NCI-H2196 treated with DMSO at 0.1 percent for 48 hours (cell line): ENCODE results near the gene CYYR1.

Source experiments
- DNase-seq: peaks from one replicate; lab custom pipeline; 2025; ENCODE audit not compliant: unreplicated experiment; lab: John Stamatoyannopoulos, UW

CYYR1 gene

GRCh38 chr21:26554365-26554764 is 18.7 kb downstream of the CYYR1 start:
- DNase-seq = no peak

- DNase-seq = no peak
Observed at GRCh38 chr21:26553898-26554297, 19.2 kb downstream of the CYYR1 start.

- DNase-seq = no peak
Observed at GRCh38 chr21:26550326-26550725, 22.8 kb downstream of the CYYR1 start.

GRCh38 chr21:26546446-26547097 is 26.5 kb downstream of the CYYR1 start:
- DNase-seq = no peak

- DNase-seq = no peak
Observed at GRCh38 chr21:26544201-26544775, 28.8 kb downstream of the CYYR1 start.

GRCh38 chr21:26540651-26541050 is 32.4 kb downstream of the CYYR1 start:
- no peak for DNase-seq

- DNase-seq = no peak
Observed at GRCh38 chr21:26539566-26539965, 33.5 kb downstream of the CYYR1 start.

- no peak for DNase-seq
Observed at GRCh38 chr21:26534517-26534916, 38.6 kb downstream of the CYYR1 start.

GRCh38 chr21:26532208-26532607 is 40.9 kb downstream of the CYYR1 start:
- DNase-seq = no peak

DNA sequence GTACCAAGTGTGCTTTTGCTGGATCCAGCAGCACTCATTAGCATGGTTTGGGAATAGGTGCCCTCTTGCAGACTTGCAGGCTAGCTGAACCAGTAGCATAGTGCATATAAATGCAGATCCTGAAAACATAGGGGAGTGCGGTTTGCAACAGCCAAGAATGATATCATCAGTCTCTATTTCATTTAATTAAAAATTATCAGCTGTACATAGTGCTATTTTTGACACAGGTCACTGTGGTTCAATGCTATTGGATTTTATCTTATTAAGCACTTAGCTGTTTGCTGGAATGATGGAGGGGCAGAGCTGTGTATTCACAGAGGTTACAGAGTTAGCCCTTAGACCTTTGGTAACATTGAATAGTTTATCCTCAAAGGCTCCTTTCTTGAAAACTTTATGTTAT is 43.6 kb downstream of the CYYR1 start:
- no peak for DNase-seq

- DNase-seq = no peak
Observed at GRCh38 chr21:26528882-26529281, 44.2 kb downstream of the CYYR1 start.

- no peak for DNase-seq
Observed at GRCh38 chr21:26522704-26523103, 50.4 kb downstream of the CYYR1 start.

DNA sequence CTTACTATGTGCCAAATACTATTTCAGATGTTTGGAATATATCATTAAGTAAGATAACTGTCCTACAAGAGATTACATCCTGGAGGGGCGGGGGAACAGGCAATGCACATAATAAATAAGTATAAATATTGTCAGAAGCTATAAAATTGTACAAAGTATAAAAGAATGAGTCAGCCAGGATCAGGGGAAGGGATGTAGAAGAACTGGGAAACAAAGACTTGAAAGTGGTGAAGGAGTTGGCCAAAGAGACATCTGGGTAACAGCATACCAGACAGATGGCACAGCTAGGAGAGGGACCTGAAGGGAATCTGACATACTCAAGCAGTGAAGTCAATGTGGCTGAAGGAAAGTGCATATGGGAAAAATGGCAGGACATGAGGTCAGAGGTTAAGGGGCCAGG is 53.9 kb downstream of the CYYR1 start:
- no peak for DNase-seq

DNA sequence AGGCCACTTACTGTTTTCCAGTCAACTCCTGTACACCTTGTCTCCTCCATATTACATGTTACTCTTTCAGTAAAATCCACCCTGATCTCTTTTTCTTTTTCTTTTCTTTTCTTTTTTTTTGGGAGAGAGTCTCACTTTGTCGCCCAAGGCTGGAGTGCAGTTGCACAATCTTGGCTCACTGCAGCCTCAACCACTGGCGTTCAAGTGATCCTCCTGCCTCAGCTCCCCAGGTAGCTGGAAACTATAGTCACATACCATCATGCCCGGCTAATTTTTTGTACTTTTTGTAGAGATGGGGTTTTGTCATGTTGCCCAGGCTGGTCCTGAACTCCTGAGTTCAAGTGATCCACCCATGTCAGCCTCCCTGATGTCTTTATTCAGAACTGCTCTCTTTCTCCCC is 57.8 kb downstream of the CYYR1 start:
- DNase-seq = no peak

GRCh38 chr21:26513212-26513611 is 59.9 kb downstream of the CYYR1 start:
- DNase-seq = no peak

DNA sequence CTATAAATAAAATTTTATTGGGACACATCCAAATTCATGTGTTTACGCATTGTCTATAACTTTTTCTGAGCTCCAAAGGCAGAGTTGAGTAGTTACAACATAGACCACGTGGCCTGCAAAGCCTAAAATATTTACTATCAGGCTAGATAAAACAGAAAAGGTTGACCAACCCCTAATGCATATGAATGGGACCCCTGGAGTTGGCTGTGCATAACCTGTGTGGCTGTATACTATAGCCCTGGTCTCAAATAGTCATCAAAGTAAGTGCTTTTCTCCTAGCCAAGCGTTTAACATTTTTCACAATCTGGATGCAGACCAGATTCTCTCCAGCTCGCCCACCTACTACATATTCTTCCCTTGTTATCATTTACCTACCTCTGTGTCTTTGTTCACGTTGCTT is 60.4 kb downstream of the CYYR1 start:
- DNase-seq = no peak

GRCh38 chr21:26508903-26509302 is 64.2 kb downstream of the CYYR1 start:
- DNase-seq = no peak

- no peak for DNase-seq
Observed at GRCh38 chr21:26506956-26507355, 66.1 kb downstream of the CYYR1 start.

DNA sequence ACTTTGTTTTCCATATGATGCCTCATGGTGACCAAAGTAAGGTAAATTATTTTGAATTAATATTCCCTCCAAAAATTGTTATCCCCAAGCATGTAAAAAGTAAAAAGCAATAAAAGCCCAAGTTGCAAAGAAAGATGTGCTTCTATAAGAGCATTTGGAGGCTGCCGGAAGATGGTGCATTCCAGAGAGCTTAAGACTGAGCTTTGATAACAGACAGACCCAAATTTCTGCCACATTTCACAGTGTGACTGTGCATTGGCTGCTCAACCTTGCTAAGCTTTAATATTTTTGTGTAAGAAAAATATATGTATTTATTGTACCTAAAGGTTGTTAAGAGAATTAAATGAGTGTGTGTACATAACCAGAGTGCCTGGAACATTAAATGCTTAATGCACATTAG is 67.9 kb downstream of the CYYR1 start:
- DNase-seq = no peak

GRCh38 chr21:26503414-26503813 is 69.7 kb downstream of the CYYR1 start:
- DNase-seq = no peak

DNA sequence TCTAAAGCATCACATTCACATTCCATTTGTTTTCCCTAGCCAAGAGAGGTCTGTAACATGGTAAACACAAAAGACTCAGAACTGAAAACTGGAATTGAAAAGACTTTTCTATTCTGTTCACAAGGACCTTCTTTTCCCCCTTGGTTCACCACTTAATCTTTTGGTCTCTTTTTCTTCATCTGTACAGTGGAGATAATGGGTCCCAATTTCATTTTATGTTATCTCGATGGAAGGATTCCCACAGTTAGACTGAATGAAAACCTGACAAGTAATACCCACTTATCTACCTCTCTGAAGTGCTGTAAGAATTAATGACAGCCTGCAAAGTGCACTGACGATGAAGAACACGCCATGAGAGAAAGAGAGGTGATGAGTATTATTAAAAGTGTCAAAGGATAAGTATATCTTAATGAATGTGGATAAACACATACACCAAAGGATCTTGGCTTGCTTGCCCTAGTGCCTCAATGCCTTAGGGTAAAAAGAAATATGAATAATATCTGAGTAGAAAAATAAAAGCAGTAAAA is 71.5 kb downstream of the CYYR1 start:
- no peak for DNase-seq

DNA sequence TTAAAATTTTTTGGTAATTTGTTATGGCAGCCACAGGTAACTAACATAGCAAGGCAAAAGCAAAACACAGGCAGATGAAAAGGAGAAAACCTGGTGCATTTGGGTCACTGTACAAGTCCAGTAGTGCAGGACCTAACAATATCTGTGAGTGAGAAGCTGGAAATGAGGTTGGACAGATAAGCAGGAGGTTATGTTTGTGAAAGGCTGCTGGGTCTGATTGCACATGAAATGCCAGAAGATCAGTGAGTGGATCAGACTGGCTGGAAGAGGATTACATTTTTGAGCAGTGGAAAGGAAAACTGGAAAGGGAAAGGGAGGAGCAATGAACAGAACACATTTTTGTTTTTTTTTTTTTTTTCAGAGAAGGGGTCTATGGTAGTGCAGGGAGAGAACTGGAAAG is 73.6 kb downstream of the CYYR1 start:
- DNase-seq = no peak

GRCh38 chr21:26495283-26495849 is 77.7 kb downstream of the CYYR1 start:
- no peak for DNase-seq
